ENCODE measurements around the gene FAM13B.

- no peak for TF ChIP-seq CTCF (IDR thresholded peaks at IDR 0.05; ENCODE audit: borderline replicate concordance, extremely low read depth, low read length, poor library complexity, severe bottlenecking)
- no peak for TF ChIP-seq EZH2 (IDR thresholded peaks at IDR 0.05; ENCODE audit: borderline replicate concordance, low read depth, low read length, severe bottlenecking)
Measured at GRCh38 chr5:137935190-137935589, 97.7 kb downstream of the FAM13B start.

Data from DND-41 (cell line).